ENCODE measurements around the gene STK32B. TPM values are rescaled to one million over a fixed set of nuclear protein-coding genes. Genes with fewer than 3 reads are reported as not detected.

STK32B gene
- total RNA-seq, 1 experiment from 2014 or later: not detected

- intact Hi-C loops (cut with micrococcal nuclease; ENCODE audit: unreplicated experiment): no loop called here
- BruUV-seq (replicated peaks): no TSS peak
- Mint-ChIP-seq H3K27me3 (ENCODE audit: unreplicated experiment) (no peaks in the 10 kb centered on the region), H3K4me3 (ENCODE audit: low read depth, unreplicated experiment) (no peak overlapping the region), H3K4me1 (ENCODE audit: low read depth, unreplicated experiment) (no peaks in the 10 kb centered on the region), H3K27ac (ENCODE audit: unreplicated experiment) (no peak overlapping the region), H3K36me3 (ENCODE audit: insufficient read depth, unreplicated experiment) (no peaks in the 10 kb centered on the region), H3K9me3 (ENCODE audit: low read depth, unreplicated experiment) (peaks cover 14% of the 10 kb centered on the region)
- TF ChIP-seq CTCF (IDR thresholded peaks at IDR 0.05; ENCODE audit: unreplicated experiment): no peak
- CTCF ChIA-PET: no interaction called here
- no peak for DNase-seq
Observed at GRCh38 chr4:5370286-5370685, 319.0 kb downstream of the STK32B start.

- intact Hi-C loops (cut with micrococcal nuclease; ENCODE audit: unreplicated experiment): no loop called here
- no peak overlapping the region for H3K27ac Mint-ChIP-seq (ENCODE audit: unreplicated experiment)
- H3K9me3 Mint-ChIP-seq (ENCODE audit: low read depth, unreplicated experiment): peaks cover 20% of the 10 kb centered on the region
- no peak overlapping the region for H3K4me3 Mint-ChIP-seq (ENCODE audit: low read depth, unreplicated experiment)
- DNase-seq: no peak
- CTCF ChIA-PET: no interaction called here
- no peaks in the 10 kb centered on the region for H3K4me1 Mint-ChIP-seq (ENCODE audit: low read depth, unreplicated experiment)
- BruUV-seq (replicated peaks): no TSS peak
- H3K36me3 Mint-ChIP-seq (ENCODE audit: insufficient read depth, unreplicated experiment): no peaks in the 10 kb centered on the region
- no peaks in the 10 kb centered on the region for H3K27me3 Mint-ChIP-seq (ENCODE audit: unreplicated experiment)
- no peak for TF ChIP-seq CTCF (IDR thresholded peaks at IDR 0.05; ENCODE audit: unreplicated experiment)
Observed at GRCh38 chr4:5371415-5372190, 320.3 kb downstream of the STK32B start.

GRCh38 chr4:5372198-5372597 is 320.9 kb downstream of the STK32B start:
- intact Hi-C loops (cut with micrococcal nuclease; ENCODE audit: unreplicated experiment): no loop called here
- no TSS peak for BruUV-seq (replicated peaks)
- CTCF ChIA-PET: no interaction called here
- Mint-ChIP-seq H3K36me3 (ENCODE audit: insufficient read depth, unreplicated experiment) (no peaks in the 10 kb centered on the region), H3K4me3 (ENCODE audit: low read depth, unreplicated experiment) (no peak overlapping the region), H3K9me3 (ENCODE audit: low read depth, unreplicated experiment) (peaks cover 18% of the 10 kb centered on the region), H3K4me1 (ENCODE audit: low read depth, unreplicated experiment) (no peaks in the 10 kb centered on the region), H3K27ac (ENCODE audit: unreplicated experiment) (no peak overlapping the region), H3K27me3 (ENCODE audit: unreplicated experiment) (no peaks in the 10 kb centered on the region)
- no peak for TF ChIP-seq CTCF (IDR thresholded peaks at IDR 0.05; ENCODE audit: unreplicated experiment)
- DNase-seq: no peak

GRCh38 chr4:5373327-5373726 is 322.0 kb downstream of the STK32B start:
- H3K27ac Mint-ChIP-seq (ENCODE audit: unreplicated experiment): no peak overlapping the region
- TF ChIP-seq CTCF (IDR thresholded peaks at IDR 0.05; ENCODE audit: unreplicated experiment): no peak
- no peaks in the 10 kb centered on the region for H3K36me3 Mint-ChIP-seq (ENCODE audit: insufficient read depth, unreplicated experiment)
- DNase-seq: no peak
- no peaks in the 10 kb centered on the region for H3K27me3 Mint-ChIP-seq (ENCODE audit: unreplicated experiment)
- peaks cover 20% of the 10 kb centered on the region for H3K9me3 Mint-ChIP-seq (ENCODE audit: low read depth, unreplicated experiment)
- intact Hi-C loops (cut with micrococcal nuclease; ENCODE audit: unreplicated experiment): no loop called here
- no TSS peak for BruUV-seq (replicated peaks)
- H3K4me1 Mint-ChIP-seq (ENCODE audit: low read depth, unreplicated experiment): no peaks in the 10 kb centered on the region
- CTCF ChIA-PET: no interaction called here
- H3K4me3 Mint-ChIP-seq (ENCODE audit: low read depth, unreplicated experiment): no peak overlapping the region
